Lower leg skin (tissue), 4 donors: ENCODE measurements around the gene ADGRF3. TPM values are rescaled to one million over a fixed set of nuclear protein-coding genes. Genes with fewer than 3 reads are reported as not detected.
"Not testable (repeated sequence)": the region's sequence is repeated elsewhere in the genome, so short reads cannot be mapped to it uniquely, and the experiment has no call there.

Experiments used
- DNase-seq, 2 donors: peaks; one replicate each; pipeline ENCODE4 v3.0.0-alpha.2; 2019; ENCODE audit warnings: low spot score in 2 of 2
- H3K4me3 ChIP-seq: fragments of 200-600 bp; sonication (generic); 2 replicates; pipeline ENCODE4 v1.5.1; 2017; ENCODE audit warnings: mild to moderate bottlenecking, low read depth; ENCODE audit not compliant: poor library complexity, severe bottlenecking
- CTCF ChIP-seq, 3 donors: fragments of 450-650 bp; IDR thresholded peaks; one replicate each; pipeline ENCODE4 v1.5.1; 2016; ENCODE audit warnings: antibody characterized with exemption in 3 of 3, mild to moderate bottlenecking in 3 of 3, moderate library complexity in 2 of 3
- POLR2A ChIP-seq, 2 donors: fragments of 450-650 bp; IDR thresholded peaks; one replicate each; pipeline ENCODE4 v1.6.1; 2016 to 2017; ENCODE audit warnings: antibody characterized with exemption in 2 of 2, mild to moderate bottlenecking in 1 of 2, moderate library complexity in 1 of 2
- WGBS, 2 donors: methylation state at CpG; one replicate each; pipeline ENCODE4 v1.1.5; 2018; 5-methylcytosine and 5-hydroxymethylcytosine counted together
- intact Hi-C: fragments of 100-400 bp; cut with DNase I; formaldehyde crosslinking; loops from one replicate; pipeline ENCODE4 v1.15.0; 2023; ENCODE audit warnings: low total_unique reads
- total RNA-seq, 4 donors: library from RNA; depleted of rRNA; stranded (reverse); fragments of >200 nt; gene quantifications; one replicate each; pipeline ENCODE4 v1.1.0, GENCODE V29; 2016

Gene ADGRF3
- total RNA-seq, 4 donors from 2014 or later = 0.05 to 0.25 (median 0.06) TPM; not detected in 1

GRCh38 chr2:26274058-26274613 lies 72.5 kb downstream of the ADGRF3 start:
- H3K4me3 ChIP-seq = no peak overlapping the region
- DNase-seq = peak; percentile 91 to 94
- 14 to 16% methylated on average over 5 of the region's 5 CpGs for WGBS, 2 donors
- TF ChIP-seq CTCF (IDR thresholded peaks at IDR 0.05) (no peak), POLR2A (IDR thresholded peaks at IDR 0.05) (no peak)
- intact Hi-C loops = no loop called here

GRCh38 chr2:26273501-26273900 lies 73.1 kb downstream of the ADGRF3 start:
- TF ChIP-seq CTCF (IDR thresholded peaks at IDR 0.05) (no peak), POLR2A (IDR thresholded peaks at IDR 0.05) (no peak)
- WGBS, 2 donors = 52 to 63% methylated on average over 2 of the region's 2 CpGs
- DNase-seq = no peak
- H3K4me3 ChIP-seq = no peak overlapping the region
- intact Hi-C loops = no loop called here

- DNase-seq = no peak
- intact Hi-C loops = no loop called here
- no peak for TF ChIP-seq POLR2A (IDR thresholded peaks at IDR 0.05)
- no peak for TF ChIP-seq CTCF (IDR thresholded peaks at IDR 0.05)
- H3K4me3 ChIP-seq = no peak overlapping the region
Measured at GRCh38 chr2:26270373-26270772, 76.2 kb downstream of the ADGRF3 start.

GRCh38 chr2:26269571-26270158 lies 76.9 kb downstream of the ADGRF3 start:
- H3K4me3 ChIP-seq = no peak overlapping the region
- intact Hi-C loops = no loop called here
- WGBS, 2 donors = 70 to 72% methylated on average over 6 of the region's 6 CpGs
- TF ChIP-seq CTCF (IDR thresholded peaks at IDR 0.05) (no peak), POLR2A (IDR thresholded peaks at IDR 0.05) (no peak)
- DNase-seq = no peak

- WGBS, 2 donors = 84 to 85% methylated on average over 12 of the region's 12 CpGs
- DNase-seq, intact Hi-C loops, H3K4me3 ChIP-seq: not testable (repeated sequence)
Measured at GRCh38 chr2:26268670-26269385, 77.8 kb downstream of the ADGRF3 start.

GRCh38 chr2:26268213-26268612 lies 78.4 kb downstream of the ADGRF3 start:
- intact Hi-C loops = no loop called here
- DNase-seq = no peak
- no peak for TF ChIP-seq CTCF (IDR thresholded peaks at IDR 0.05)
- TF ChIP-seq POLR2A (IDR thresholded peaks at IDR 0.05) = no peak
- H3K4me3 ChIP-seq = no peak overlapping the region
- WGBS, 2 donors = 93 to 94% methylated on average over 4 of the region's 4 CpGs

GRCh38 chr2:26258836-26259235 lies 87.8 kb downstream of the ADGRF3 start:
- intact Hi-C loops, H3K4me3 ChIP-seq, DNase-seq: not testable (repeated sequence)
- 89 to 94% methylated on average over 8 of the region's 8 CpGs for WGBS, 2 donors
